Measurements from ENCODE around the gene FOXJ1.

The FOXJ1 gene

GRCh38 chr17:76088041-76088867 lies 52.8 kb downstream of the FOXJ1 start:
- no peak for DNase-seq (ENCODE audit: low spot score)
- H3K27ac ChIP-seq, result no peak overlapping the region
- POLR2A ChIA-PET (ENCODE audit: low non-redundant PET), result interaction anchor here (0.6 kb wide), 1 partner anchor 12 kb away, joined by 5 read pairs; no protein-coding TSS in a partner anchor
- CTCF ChIA-PET, result interaction anchor here (1.2 kb wide), 1 partner anchor 94 kb away, joined by 3 read pairs; no protein-coding TSS in a partner anchor
- TF ChIP-seq, protein P1, sequence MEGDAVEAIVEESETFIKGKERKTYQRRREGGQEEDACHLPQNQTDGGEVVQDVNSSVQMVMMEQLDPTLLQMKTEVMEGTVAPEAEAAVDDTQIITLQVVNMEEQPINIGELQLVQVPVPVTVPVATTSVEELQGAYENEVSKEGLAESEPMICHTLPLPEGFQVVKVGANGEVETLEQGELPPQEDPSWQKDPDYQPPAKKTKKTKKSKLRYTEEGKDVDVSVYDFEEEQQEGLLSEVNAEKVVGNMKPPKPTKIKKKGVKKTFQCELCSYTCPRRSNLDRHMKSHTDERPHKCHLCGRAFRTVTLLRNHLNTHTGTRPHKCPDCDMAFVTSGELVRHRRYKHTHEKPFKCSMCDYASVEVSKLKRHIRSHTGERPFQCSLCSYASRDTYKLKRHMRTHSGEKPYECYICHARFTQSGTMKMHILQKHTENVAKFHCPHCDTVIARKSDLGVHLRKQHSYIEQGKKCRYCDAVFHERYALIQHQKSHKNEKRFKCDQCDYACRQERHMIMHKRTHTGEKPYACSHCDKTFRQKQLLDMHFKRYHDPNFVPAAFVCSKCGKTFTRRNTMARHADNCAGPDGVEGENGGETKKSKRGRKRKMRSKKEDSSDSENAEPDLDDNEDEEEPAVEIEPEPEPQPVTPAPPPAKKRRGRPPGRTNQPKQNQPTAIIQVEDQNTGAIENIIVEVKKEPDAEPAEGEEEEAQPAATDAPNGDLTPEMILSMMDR (conservative IDR thresholded peaks at IDR 0.05; ENCODE audit: low read depth), result no peak

GRCh38 chr17:76087531-76087930 lies 53.5 kb downstream of the FOXJ1 start:
- TF ChIP-seq, protein P1 (conservative IDR thresholded peaks at IDR 0.05; ENCODE audit: low read depth), result no peak
- no peak overlapping the region for H3K27ac ChIP-seq
- CTCF ChIA-PET, result no interaction called here
- POLR2A ChIA-PET (ENCODE audit: low non-redundant PET), result no interaction called here
- no peak for DNase-seq (ENCODE audit: low spot score)

DNA sequence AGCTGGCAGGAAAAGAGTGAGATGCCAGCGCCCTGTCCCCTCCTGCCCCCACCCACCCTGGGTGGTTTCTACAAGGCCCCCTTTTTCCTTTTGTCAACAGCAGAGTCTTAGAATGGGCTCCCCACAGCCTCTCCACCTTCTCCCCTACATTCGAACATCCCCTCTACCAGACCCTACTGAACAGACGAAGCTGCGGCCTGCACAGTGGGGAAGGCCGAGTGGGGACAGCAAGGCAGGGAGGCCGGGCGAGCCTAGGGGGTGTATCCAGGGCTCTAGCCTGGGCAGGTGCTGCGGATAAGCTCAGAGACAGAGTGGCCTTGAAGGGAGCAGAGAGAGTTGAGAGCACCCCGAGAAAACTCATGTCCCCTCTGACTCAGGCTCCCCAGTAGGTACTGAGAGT lies 54.7 kb downstream of the FOXJ1 start:
- peak overlapping the region; percentile 2; the same call in 1 of the 2 replicates for H3K27ac ChIP-seq
- TF ChIP-seq, protein P1 (conservative IDR thresholded peaks at IDR 0.05; ENCODE audit: low read depth), result no peak
- ChIA-PET POLR2A (ENCODE audit: low non-redundant PET) (no interaction called here), CTCF (interaction anchor here (0.6 kb wide), 1 partner anchor 23 kb away, joined by 3 read pairs; no protein-coding TSS in a partner anchor)
- no peak for DNase-seq (ENCODE audit: low spot score)
